HL-60 (cell line): ENCODE results near the gene EMP1.

Experiments
- DNase-seq, 2 experiments: peaks; one replicate each; pipeline ENCODE4 v3.0.0-alpha.2; 2010 to 2020; ENCODE audit warnings: low read depth in 1 of 2, low spot score in 1 of 2
- H3K27ac ChIP-seq: fragments of 250-450 bp; sonication (Bioruptor Pico); replicated peaks from 2 replicates; pipeline ENCODE4 v1.5.1; 2020; ENCODE audit warnings: mild to moderate bottlenecking, moderate library complexity
- H3K27me3 ChIP-seq: fragments of 250-450 bp; sonication (Bioruptor Pico); 2 replicates; pipeline ENCODE4 v1.5.1; 2021; ENCODE audit warnings: mild to moderate bottlenecking, moderate library complexity; ENCODE audit not compliant: insufficient read depth, poor library complexity, severe bottlenecking
- H3K4me3 ChIP-seq: replicated peaks from 2 replicates; pipeline ENCODE4 v1.5.1; 2011; ENCODE audit warnings: mild to moderate bottlenecking, control low read depth, low read length; ENCODE audit not compliant: insufficient read depth
- GABPA ChIP-seq: IDR thresholded peaks from 2 replicates; pipeline ENCODE4 v1.6.1; 2012; ENCODE audit warnings: low read depth
- POLR2AphosphoS5 ChIP-seq: IDR thresholded peaks from 2 replicates; pipeline ENCODE4 v1.6.1; 2012; ENCODE audit warnings: low read depth
- SPI1 ChIP-seq: IDR thresholded peaks from 2 replicates; pipeline ENCODE4 v1.6.1; 2012; ENCODE audit warnings: low read depth, mild to moderate bottlenecking, borderline replicate concordance
- TF ChIP-seq, protein P1 (sequence below): IDR thresholded peaks from 2 replicates; pipeline ENCODE4 v1.6.1; 2012; ENCODE audit warnings: low read depth; ENCODE audit not compliant: insufficient replicate concordance
- TF ChIP-seq, protein P2 (sequence below): IDR thresholded peaks from one replicate; pipeline ENCODE4 v1.5.1; 2011; ENCODE audit warnings: low read length, control low read depth, inconsistent platforms; ENCODE audit not compliant: insufficient read depth

The EMP1 gene

DNA sequence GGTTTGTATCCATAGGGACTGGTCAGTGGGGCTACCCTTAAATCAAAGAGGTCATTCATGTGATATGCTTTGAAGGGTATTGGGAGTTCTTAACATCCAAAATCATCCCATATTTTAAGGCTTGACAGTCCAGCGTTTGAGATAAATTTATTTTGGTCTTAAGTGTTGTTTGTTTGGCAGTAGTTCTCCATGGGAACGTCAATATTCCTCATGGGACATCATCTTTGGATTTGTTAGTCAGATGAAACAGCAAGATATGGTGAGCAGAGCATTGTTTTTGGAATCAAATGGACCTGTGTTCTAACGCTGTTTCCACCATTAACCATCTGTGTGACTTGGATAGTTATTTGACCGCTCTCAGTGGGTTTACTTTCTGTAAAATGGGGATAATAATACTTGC, 47.1 kb upstream of the EMP1 start:
- no peak overlapping the region for H3K4me3 ChIP-seq
- DNase-seq: no peak
- H3K27me3 ChIP-seq: no peaks in the 10 kb centered on the region
- TF ChIP-seq, protein P1, sequence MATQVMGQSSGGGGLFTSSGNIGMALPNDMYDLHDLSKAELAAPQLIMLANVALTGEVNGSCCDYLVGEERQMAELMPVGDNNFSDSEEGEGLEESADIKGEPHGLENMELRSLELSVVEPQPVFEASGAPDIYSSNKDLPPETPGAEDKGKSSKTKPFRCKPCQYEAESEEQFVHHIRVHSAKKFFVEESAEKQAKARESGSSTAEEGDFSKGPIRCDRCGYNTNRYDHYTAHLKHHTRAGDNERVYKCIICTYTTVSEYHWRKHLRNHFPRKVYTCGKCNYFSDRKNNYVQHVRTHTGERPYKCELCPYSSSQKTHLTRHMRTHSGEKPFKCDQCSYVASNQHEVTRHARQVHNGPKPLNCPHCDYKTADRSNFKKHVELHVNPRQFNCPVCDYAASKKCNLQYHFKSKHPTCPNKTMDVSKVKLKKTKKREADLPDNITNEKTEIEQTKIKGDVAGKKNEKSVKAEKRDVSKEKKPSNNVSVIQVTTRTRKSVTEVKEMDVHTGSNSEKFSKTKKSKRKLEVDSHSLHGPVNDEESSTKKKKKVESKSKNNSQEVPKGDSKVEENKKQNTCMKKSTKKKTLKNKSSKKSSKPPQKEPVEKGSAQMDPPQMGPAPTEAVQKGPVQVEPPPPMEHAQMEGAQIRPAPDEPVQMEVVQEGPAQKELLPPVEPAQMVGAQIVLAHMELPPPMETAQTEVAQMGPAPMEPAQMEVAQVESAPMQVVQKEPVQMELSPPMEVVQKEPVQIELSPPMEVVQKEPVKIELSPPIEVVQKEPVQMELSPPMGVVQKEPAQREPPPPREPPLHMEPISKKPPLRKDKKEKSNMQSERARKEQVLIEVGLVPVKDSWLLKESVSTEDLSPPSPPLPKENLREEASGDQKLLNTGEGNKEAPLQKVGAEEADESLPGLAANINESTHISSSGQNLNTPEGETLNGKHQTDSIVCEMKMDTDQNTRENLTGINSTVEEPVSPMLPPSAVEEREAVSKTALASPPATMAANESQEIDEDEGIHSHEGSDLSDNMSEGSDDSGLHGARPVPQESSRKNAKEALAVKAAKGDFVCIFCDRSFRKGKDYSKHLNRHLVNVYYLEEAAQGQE: no peak
- TF ChIP-seq GABPA (no peak), POLR2AphosphoS5 (no peak), SPI1 (no peak)
- TF ChIP-seq, protein P2, sequence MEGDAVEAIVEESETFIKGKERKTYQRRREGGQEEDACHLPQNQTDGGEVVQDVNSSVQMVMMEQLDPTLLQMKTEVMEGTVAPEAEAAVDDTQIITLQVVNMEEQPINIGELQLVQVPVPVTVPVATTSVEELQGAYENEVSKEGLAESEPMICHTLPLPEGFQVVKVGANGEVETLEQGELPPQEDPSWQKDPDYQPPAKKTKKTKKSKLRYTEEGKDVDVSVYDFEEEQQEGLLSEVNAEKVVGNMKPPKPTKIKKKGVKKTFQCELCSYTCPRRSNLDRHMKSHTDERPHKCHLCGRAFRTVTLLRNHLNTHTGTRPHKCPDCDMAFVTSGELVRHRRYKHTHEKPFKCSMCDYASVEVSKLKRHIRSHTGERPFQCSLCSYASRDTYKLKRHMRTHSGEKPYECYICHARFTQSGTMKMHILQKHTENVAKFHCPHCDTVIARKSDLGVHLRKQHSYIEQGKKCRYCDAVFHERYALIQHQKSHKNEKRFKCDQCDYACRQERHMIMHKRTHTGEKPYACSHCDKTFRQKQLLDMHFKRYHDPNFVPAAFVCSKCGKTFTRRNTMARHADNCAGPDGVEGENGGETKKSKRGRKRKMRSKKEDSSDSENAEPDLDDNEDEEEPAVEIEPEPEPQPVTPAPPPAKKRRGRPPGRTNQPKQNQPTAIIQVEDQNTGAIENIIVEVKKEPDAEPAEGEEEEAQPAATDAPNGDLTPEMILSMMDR: no peak
- no peak overlapping the region for H3K27ac ChIP-seq

DNA sequence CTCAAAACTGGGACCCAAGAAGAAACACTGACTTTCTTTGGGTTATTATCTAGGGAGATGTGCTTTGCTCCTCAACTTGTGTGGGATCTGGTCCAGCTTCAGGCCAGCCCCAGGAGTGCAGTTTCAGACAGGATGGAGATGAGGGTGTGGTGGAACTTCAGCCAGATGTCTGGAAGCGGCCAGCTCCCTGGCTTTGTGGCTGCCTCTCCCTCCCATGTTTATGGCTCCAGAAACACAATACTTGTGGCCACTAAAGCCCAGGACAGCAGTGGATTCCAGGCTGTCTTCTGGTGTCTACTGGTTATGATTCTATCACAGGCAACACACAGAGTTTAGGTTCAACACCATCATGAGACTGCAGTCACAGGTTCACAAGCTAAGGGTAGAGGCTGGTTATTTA, 44.2 kb upstream of the EMP1 start:
- H3K4me3 ChIP-seq: no peak overlapping the region
- TF ChIP-seq, protein P2: no peak
- TF ChIP-seq, protein P1: no peak
- TF ChIP-seq GABPA: no peak
- TF ChIP-seq SPI1: no peak
- no peak for TF ChIP-seq POLR2AphosphoS5
- H3K27me3 ChIP-seq: no peaks in the 10 kb centered on the region
- no peak for DNase-seq
- no peak overlapping the region for H3K27ac ChIP-seq

DNA sequence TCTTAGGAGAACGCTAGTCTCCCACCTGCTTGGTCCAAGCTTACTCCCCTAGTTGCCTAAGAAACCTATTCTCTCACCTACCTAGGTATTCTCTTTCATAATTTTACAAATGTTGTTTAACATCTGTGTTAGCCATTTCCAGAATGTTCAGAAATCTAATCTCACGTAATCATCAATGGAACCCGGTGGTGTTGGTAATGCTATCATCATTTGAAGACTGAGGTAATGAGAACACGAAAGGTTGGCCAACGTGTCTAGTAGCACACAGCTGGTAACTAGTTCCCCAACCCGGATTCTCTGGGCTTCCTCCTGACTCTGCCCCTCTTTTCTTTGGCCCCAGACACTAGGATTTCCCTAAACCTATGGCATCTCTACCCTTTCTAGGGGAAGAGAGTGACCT, 43.8 kb upstream of the EMP1 start:
- Histone ChIP-seq H3K27me3 (no peaks in the 10 kb centered on the region), H3K4me3 (no peak overlapping the region), H3K27ac (no peak overlapping the region)
- no peak for DNase-seq
- TF ChIP-seq SPI1 (no peak), POLR2AphosphoS5 (no peak), GABPA (no peak)
- TF ChIP-seq, protein P2: no peak
- TF ChIP-seq, protein P1: no peak
